HepG2 (cell line): ENCODE data around the gene L3MBTL1. TPM values are rescaled to one million over a fixed set of nuclear protein-coding genes. Genes with fewer than 3 reads are reported as not detected.
A peak's percentile ranks its signal among the peaks of the same experiment; 100 is the strongest.

Source experiments
- AKAP8 ChIP-seq: sonication (generic); formaldehyde crosslinking; IDR thresholded peaks from 2 replicates; pipeline ENCODE4 v1.5.1; 2020; ENCODE audit warnings: mild to moderate bottlenecking, missing genetic modification reagents
- ATAD3A ChIP-seq: sonication (generic); formaldehyde crosslinking; IDR thresholded peaks from 2 replicates; pipeline ENCODE4 v1.4.0; 2020; ENCODE audit warnings: missing genetic modification reagents
- CBX2 ChIP-seq, 2 experiments: fragments of 200-600 bp in 1 of 2; sonication (generic); formaldehyde crosslinking in 1 of 2; IDR thresholded peaks; 2 replicates each; pipeline versions ENCODE4 v1.7.0 to v1.8.1; 2018 to 2022; ENCODE audit warnings: low read depth in 2 of 2, low read length in 1 of 2, mild to moderate bottlenecking in 1 of 2, missing genetic modification reagents in 1 of 2
- E2F2 ChIP-seq: sonication (generic); formaldehyde crosslinking; IDR thresholded peaks from 2 replicates; pipeline ENCODE4 v1.4.0; 2020; ENCODE audit warnings: missing genetic modification reagents, borderline replicate concordance
- FLYWCH1 ChIP-seq: sonication (generic); formaldehyde crosslinking; IDR thresholded peaks from 2 replicates; pipeline ENCODE4 v1.8.1; 2023; ENCODE audit warnings: mild to moderate bottlenecking, missing genetic modification reagents
- GFI1 ChIP-seq: sonication (generic); formaldehyde crosslinking; IDR thresholded peaks from 2 replicates; pipeline ENCODE4 v1.5.0; 2020; ENCODE audit warnings: missing genetic modification reagents, mild to moderate bottlenecking, borderline replicate concordance
- MLX ChIP-seq: IDR thresholded peaks from 2 replicates; pipeline ENCODE4 v1.6.1; 2016
- MXD3 ChIP-seq: IDR thresholded peaks from 2 replicates; pipeline ENCODE4 v1.6.1; 2016; ENCODE audit warnings: mild to moderate bottlenecking, missing biosample characterization, missing genetic modification reagents
- MXD4 ChIP-seq: IDR thresholded peaks from 2 replicates; pipeline ENCODE4 v1.6.1; 2016; ENCODE audit warnings: mild to moderate bottlenecking, missing biosample characterization, missing genetic modification reagents
- NR1H2 ChIP-seq: sonication (generic); formaldehyde crosslinking; IDR thresholded peaks from 2 replicates; pipeline ENCODE4 v1.8.1; 2022; ENCODE audit warnings: low read depth, missing genetic modification reagents, borderline replicate concordance
- NRL ChIP-seq: sonication (generic); formaldehyde crosslinking; IDR thresholded peaks from 2 replicates; pipeline ENCODE4 v1.5.0; 2020; ENCODE audit warnings: missing genetic modification reagents, mild to moderate bottlenecking, moderate library complexity, borderline replicate concordance
- SNAI1 ChIP-seq: sonication (generic); formaldehyde crosslinking; IDR thresholded peaks from 2 replicates; pipeline ENCODE4 v1.5.0; 2020; ENCODE audit warnings: mild to moderate bottlenecking, missing genetic modification reagents, borderline replicate concordance
- ZBTB14 ChIP-seq: sonication (generic); formaldehyde crosslinking; IDR thresholded peaks from 2 replicates; pipeline ENCODE4 v1.4.0; 2020; ENCODE audit warnings: missing genetic modification reagents
- ZNF18 ChIP-seq: sonication (generic); formaldehyde crosslinking; IDR thresholded peaks from 2 replicates; pipeline ENCODE4 v1.8.0; 2022; ENCODE audit warnings: mild to moderate bottlenecking, missing genetic modification reagents; ENCODE audit not compliant: insufficient replicate concordance
- ZNF264 ChIP-seq: sonication (generic); formaldehyde crosslinking; IDR thresholded peaks from 2 replicates; pipeline ENCODE4 v1.4.0; 2020; ENCODE audit warnings: missing genetic modification reagents
- ZNF331 ChIP-seq: sonication (generic); formaldehyde crosslinking; IDR thresholded peaks from 2 replicates; pipeline ENCODE4 v1.4.0; 2020; ENCODE audit warnings: missing genetic modification reagents
- ZNF609 ChIP-seq: sonication (generic); formaldehyde crosslinking; IDR thresholded peaks from 2 replicates; pipeline ENCODE4 v1.4.0; 2020; ENCODE audit warnings: mild to moderate bottlenecking, missing genetic modification reagents, borderline replicate concordance
- ZNF737 ChIP-seq: sonication (generic); formaldehyde crosslinking; IDR thresholded peaks from 2 replicates; pipeline ENCODE4 v1.5.0; 2020; ENCODE audit warnings: missing genetic modification reagents, mild to moderate bottlenecking, borderline replicate concordance
- ZNF747 ChIP-seq: sonication (generic); formaldehyde crosslinking; IDR thresholded peaks from 2 replicates; pipeline ENCODE4 v1.8.1; 2023; ENCODE audit warnings: missing genetic modification reagents, mild to moderate bottlenecking, borderline replicate concordance
- ZZZ3 ChIP-seq: sonication (generic); formaldehyde crosslinking; IDR thresholded peaks from 2 replicates; pipeline ENCODE4 v1.4.0; 2020; ENCODE audit warnings: missing genetic modification reagents, mild to moderate bottlenecking, borderline replicate concordance
- polyA plus RNA-seq, 8 experiments: library from polyadenylated mRNA; depleted of rRNA in 3 of 8; stranded (reverse) in 7 of 8; unstranded in 1 of 8; fragments of >200 nt; fragmentation: Illumina TruSeq in 4 of 8; extraction: Trizol in 4 of 8; gene quantifications; 2 replicates each; pipeline versions ENCODE4 v1.2.1 to v1.2.3, GENCODE V29; 2011 to 2016; ENCODE audit warnings: low read depth in 4 of 8, missing spikeins in 1 of 8, mixed read lengths in 1 of 8; ENCODE audit not compliant: insufficient read depth in 1 of 8
- total RNA-seq, 5 experiments: library from RNA; depleted of rRNA; stranded (reverse); fragments of >200 nt; fragmentation: Illumina TruSeq; extraction: Trizol; gene quantifications; 2 replicates each; pipeline ENCODE4 v1.2.3, GENCODE V29; 2016; ENCODE audit warnings: low read depth in 1 of 5

L3MBTL1 gene
- total and polyA plus RNA-seq, 2 of the 13 experiments (the other 11 are each of a cell fraction or from before 2014, with no cell fraction given): 9.0 to 17.8 TPM

GRCh38 chr20:43514648-43514999 lies 7.1 kb downstream of the L3MBTL1 start (continued):
- TF ChIP-seq E2F2 (no peak), ZNF264 (CRISPR knock-in tag) (no peak), ATAD3A (CRISPR knock-in tag) (no peak), NRL (CRISPR knock-in tag) (peak; percentile 94), CBX2 (IDR thresholded peaks at IDR 0.05; ENCODE audit: low read depth, low read length) (no peak), CBX2 (CRISPR knock-in tag; IDR thresholded peaks at IDR 0.05; ENCODE audit: low read depth) (no peak), MXD3 (CRISPR knock-in tag) (peak; percentile 52; the same call in 1 of the 2 replicates), ZNF331 (CRISPR knock-in tag) (no peak; the same call in 1 of the 2 replicates), NR1H2 (CRISPR knock-in tag) (0 out of 2 replicates have a peak, but pooled peaks have one; percentile 31), ZNF737 (CRISPR knock-in tag) (no peak), AKAP8 (CRISPR knock-in tag) (peak; percentile 49; the same call in 1 of the 2 replicates), SNAI1 (peak; percentile 15), ZNF747 (peak; percentile 88; the same call in 1 of the 2 replicates), MXD4 (CRISPR knock-in tag) (no peak), ZNF609 (CRISPR knock-in tag) (peak; percentile 38; the same call in 1 of the 2 replicates), ZZZ3 (CRISPR knock-in tag) (no peak), MLX (CRISPR knock-in tag) (peak; percentile 18; the same call in 1 of the 2 replicates), FLYWCH1 (CRISPR knock-in tag) (no peak), ZNF18 (CRISPR knock-in tag) (peak; percentile 75), GFI1 (0 out of 2 replicates have a peak, but pooled peaks have one; percentile 17), ZBTB14 (no peak)
